HG03575 (cell line): Measurements from ENCODE around the gene DOC2B.

Experiments
- ATAC-seq: cut with Tn5 transposase; IDR thresholded peaks from one replicate; pipeline ENCODE4 v1.9.1; 2021; ENCODE audit not compliant: unreplicated experiment, insufficient number of reproducible peaks, low FRiP score; ENCODE audit errors: extremely low read depth

Gene DOC2B

GRCh38 chr17:194828-195602 lies 13.6 kb upstream of the DOC2B start:
- ATAC-seq: no peak

GRCh38 chr17:193841-194806 lies 12.7 kb upstream of the DOC2B start:
- no peak for ATAC-seq

GRCh38 chr17:193426-193810 lies 12.0 kb upstream of the DOC2B start:
- ATAC-seq: no peak

- ATAC-seq: no peak
These were observed 11.4 kb upstream of the DOC2B start for GRCh38 chr17:192666-193425.

GRCh38 chr17:189444-189843 lies 8.0 kb upstream of the DOC2B start:
- no peak for ATAC-seq

GRCh38 chr17:187130-187529 lies 5.7 kb upstream of the DOC2B start:
- ATAC-seq: no peak

GRCh38 chr17:185445-186138 lies 4.1 kb upstream of the DOC2B start:
- ATAC-seq: no peak

GRCh38 chr17:183021-183420 lies 1.6 kb upstream of the DOC2B start:
- no peak for ATAC-seq

GRCh38 chr17:182050-182751 lies 751 bp upstream of the DOC2B start:
- no peak for ATAC-seq

- no peak for ATAC-seq
These were observed 837 bp downstream of the DOC2B start for GRCh38 chr17:180381-181244.

- ATAC-seq: no peak
These were observed 1.6 kb downstream of the DOC2B start for GRCh38 chr17:179781-180380.

GRCh38 chr17:179066-179432 lies 2.4 kb downstream of the DOC2B start:
- ATAC-seq: no peak

- ATAC-seq: no peak
These were observed 3.0 kb downstream of the DOC2B start for GRCh38 chr17:178292-179065.

GRCh38 chr17:177762-178161 lies 3.7 kb downstream of the DOC2B start:
- no peak for ATAC-seq

- ATAC-seq: no peak
These were observed 4.3 kb downstream of the DOC2B start for GRCh38 chr17:177155-177554.

GRCh38 chr17:173166-173911 lies 8.1 kb downstream of the DOC2B start:
- ATAC-seq: no peak
